GM04504 (cell line): ENCODE measurements around the gene OAS3.
A peak's percentile ranks its signal among the peaks of the same experiment; 100 is the strongest.
"Not testable (repeated sequence)": the region's sequence is repeated elsewhere in the genome, so short reads cannot be mapped to it uniquely, and the experiment has no call there.

Source experiments
- DNase-seq: peaks from one replicate; pipeline ENCODE4 v3.0.0-alpha.2; 2012; ENCODE audit warnings: low read depth

The OAS3 gene

GRCh38 chr12:112937741-112938719, at the start of gene OAS3:
TSS of gene OAS3 (plus strand) at chr12:112938474. CDS start at chr12:112938531, 57 bp downstream.
- peak; percentile 64 for DNase-seq

DNA sequence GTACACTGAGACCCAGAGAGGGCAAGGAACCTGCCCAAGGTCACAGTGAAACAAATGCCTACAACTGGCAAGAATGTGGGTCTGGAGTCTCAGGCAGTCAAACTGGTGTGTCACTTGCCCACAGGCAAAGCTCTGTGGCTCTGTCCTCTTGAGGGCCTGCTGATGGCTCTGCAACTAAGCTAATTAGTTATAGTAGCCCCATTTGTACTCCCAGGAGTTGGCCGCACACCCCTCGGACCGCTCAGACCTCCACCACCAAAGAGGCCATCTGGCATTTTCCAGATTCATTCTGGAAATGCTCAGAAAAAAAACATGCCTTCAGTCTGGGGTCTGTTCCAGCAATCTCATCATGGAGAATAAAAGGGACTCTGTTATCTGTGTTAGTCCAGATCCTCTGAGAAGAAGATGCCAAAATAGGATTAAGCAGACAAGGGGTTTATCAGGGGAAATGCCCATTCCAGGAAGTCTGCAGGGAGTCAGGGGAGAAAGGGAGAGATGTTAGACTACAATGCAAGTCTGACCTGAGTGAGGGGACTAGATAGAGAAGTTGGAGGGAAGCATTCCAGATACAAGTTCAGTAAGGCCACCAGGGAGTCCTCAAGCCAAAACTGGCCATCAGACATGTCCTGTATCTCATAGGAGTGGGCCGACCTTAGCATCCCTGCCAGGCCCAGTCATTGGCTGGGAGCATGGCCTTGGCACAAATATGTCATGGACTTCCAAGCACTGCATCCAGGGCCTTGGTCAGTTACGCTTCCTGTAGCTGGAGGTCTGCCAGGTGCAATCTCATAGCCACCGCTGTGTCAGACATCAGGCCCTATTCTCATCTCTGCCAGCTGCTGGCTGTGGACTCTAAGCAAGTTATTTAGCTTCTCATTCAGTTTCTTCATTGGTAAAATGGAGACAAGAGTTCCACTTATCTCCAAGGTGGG, 46.9 kb upstream of the OAS3 start:
- no peak for DNase-seq

DNA sequence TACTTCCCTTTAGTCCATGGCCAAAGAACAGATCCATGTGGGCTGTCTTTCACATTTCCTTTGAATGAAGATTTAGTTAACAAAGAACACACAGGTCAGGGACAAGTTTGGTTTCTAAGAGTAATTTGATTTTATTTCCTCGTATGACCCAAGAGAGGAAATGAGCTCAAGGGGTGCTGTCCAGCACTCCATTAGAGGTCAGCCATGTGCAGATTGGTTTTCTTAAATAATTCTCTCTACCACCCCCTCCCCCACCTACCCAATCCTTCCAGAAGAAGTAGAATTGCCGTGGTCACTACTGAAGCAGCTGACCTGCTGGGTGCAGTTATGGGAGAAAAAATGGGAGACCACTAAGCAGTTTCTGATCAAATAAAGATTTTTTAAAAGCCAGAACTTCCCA, 45.4 kb upstream of the OAS3 start:
- no peak for DNase-seq

- DNase-seq = no peak
These were observed 44.1 kb upstream of the OAS3 start for GRCh38 chr12:112894128-112894527.

DNA sequence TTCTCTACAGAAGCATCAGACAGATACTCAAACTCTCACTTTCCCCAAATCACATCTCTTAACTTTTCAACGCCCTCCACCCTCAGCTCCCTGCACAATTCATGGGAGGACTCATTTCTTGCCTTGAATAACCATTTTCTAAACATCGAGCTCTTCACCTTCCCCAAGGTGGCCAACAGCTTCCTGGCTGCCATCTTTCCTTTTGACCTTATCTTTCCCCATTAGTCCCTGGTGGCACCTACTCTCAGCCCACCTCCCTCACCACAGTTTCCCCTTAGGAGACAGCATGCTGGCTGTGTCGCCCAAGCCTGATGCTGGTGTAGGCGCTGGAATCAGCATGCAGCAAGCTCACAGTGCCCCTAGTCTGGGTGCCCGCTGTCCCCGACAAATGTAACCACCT, 39.9 kb upstream of the OAS3 start:
- no peak for DNase-seq

DNA sequence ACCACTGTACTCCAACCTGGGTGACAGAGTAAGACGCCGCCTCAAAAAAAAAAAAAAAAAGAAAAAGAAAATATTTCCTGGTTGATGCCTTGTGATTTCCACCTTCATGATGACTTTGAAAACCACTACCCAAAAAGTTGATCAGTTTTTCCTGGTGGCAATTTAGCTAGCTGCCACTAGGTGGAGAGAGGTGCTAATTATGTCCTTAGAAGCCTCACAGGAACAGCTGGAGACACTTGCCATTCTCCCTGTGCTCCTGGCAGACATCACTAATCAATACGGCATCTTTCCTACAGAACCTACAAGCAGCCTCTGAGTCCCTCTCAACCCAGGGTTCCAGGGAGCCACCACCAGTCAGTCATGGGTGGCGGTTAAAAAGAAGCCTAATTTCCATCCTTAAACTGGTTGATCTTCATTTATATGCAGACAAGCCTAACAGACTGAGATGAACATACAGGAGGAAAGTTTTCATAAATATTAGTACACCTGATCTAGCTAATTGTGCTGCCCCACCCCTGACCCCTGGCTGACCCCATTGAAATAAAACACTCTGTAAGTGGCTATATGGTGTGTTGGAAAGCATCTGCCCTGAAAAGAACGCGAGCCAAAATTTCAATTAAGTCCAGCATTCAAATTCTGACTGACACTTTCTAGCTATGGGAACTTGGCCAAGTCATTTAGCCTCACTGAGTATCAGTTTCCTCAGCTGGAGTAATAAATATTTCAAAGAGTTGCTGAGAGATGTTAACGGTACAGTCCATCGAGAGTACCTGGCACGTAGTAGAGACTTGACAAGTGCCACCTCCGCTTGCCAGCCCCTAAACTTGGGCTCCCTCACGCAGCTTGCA, 37.8 kb upstream of the OAS3 start:
- no peak for DNase-seq

DNA sequence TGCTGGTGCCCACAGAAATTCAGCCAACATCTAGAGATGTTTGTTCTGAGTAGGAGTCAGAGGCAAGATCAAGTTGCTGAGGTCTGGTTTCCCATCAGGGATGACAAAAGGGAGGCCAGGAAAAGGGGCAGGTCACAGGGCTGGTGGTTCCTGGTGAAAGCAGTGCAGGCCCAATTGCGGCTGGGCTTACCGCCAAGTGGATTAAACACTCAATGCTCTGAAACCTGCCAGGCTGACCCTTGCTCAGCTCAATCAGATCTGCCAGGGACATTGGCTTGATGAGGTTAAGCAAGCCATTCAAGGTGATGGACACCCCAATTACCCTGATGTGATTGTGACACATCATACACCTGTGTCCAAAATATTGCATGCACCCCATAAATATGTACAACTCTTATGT, 37.0 kb upstream of the OAS3 start:
- DNase-seq = no peak

GRCh38 chr12:112904571-112904970, 33.7 kb upstream of the OAS3 start:
- no peak for DNase-seq

- no peak for DNase-seq
These were observed 32.7 kb upstream of the OAS3 start for GRCh38 chr12:112905451-112906089.

DNA sequence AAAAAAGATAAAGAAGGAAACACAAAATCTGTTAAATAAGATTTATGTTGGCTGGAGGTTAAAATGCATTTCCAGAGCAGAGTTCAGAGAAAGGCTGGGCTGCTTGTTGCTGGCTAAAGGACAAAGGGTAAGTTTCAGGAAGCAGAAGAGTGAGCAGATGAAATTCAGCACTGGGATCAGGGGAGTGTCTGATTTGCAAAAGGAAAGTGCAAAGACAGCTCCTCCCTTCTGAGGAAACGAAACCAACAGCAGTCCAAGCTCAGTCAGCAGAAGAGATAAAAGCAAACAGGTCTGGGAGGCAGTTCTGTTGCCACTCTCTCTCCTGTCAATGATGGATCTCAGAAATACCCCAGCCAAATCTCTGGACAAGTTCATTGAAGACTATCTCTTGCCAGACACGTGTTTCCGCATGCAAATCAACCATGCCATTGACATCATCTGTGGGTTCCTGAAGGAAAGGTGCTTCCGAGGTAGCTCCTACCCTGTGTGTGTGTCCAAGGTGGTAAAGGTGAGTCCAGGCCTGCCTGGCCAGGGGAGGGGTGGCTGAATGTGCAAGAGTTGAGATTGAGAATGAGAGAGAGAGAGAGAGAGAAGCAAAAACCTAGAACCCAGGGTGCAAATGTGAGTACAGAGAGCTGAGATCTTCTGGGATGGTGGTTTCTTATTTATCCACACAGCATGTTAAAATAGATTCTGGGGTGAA, 31.4 kb upstream of the OAS3 start, which contains the start of gene OAS1:
Gene OAS1, plus strand, starts transcription at position 251 of the 703 bp plus-strand sequence. Its CDS starts 78 bp downstream, at position 329.
- DNase-seq = no peak

GRCh38 chr12:112907415-112908157, 30.7 kb upstream of the OAS3 start:
- no peak for DNase-seq

- DNase-seq = no peak
These were observed 29.7 kb upstream of the OAS3 start for GRCh38 chr12:112908548-112908947.

- DNase-seq = no peak
These were observed 28.6 kb upstream of the OAS3 start for GRCh38 chr12:112909693-112910092.

DNA sequence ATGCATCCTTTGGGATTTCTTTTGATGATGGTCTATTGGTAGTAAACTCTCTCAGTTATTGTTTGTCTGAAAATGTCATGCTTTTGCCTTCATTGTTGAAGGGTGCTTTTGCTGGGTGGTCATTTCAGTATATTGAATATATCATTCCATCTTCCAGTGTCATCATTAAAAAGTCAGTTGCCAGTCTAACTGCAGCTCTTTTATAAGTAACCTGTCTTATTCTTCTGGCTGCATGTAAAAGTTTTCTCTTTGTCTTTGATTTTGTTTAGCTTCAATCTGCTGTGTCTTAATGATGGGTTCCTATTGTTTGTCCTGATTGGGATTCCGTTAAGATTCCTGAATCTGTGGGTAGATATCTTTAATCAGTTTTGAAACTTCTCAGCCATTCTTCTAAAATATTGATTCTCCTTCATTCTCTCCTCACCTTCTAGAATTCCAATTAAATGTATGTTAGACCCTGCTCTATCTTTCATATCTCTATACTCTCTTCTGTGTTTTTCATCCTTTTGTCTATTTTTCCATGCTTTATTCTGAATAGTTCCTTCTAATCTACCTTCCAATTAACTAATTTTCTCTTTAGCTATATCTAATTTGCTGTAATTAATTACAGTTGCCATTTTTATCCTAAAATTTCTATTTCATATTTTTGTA, 25.1 kb upstream of the OAS3 start:
- DNase-seq = no peak

GRCh38 chr12:112913888-112914287, 24.4 kb upstream of the OAS3 start:
- not testable (repeated sequence) for DNase-seq

DNA sequence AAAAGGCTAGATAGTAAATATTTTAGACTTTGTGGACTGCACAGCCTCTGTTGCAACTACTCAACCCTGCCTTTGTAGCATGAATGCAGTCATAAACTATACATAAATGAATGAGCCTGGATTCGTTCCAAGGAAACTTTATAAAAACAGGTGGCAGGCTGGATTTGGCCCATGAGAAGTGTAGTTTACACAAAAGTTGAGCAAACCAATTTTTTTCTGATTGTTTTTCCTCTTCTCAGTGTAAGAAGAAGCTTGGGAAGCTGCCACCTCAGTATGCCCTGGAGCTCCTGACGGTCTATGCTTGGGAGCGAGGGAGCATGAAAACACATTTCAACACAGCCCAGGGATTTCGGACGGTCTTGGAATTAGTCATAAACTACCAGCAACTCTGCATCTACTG, 22.0 kb upstream of the OAS3 start:
- DNase-seq = no peak

DNA sequence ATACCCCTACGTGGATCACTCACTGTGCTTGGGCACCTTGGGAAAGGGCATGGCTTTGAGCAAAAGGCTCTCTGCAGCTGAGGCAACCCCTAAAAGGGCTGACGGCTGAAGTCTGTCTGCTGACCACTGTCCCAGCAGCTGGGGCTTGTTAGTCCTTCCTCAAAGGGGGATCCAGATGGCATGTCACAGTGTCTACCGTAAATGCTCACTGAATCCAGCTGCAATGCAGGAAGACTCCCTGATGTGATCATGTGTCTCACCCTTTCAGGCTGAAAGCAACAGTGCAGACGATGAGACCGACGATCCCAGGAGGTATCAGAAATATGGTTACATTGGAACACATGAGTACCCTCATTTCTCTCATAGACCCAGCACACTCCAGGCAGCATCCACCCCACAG, 19.2 kb upstream of the OAS3 start:
- no peak for DNase-seq

DNA sequence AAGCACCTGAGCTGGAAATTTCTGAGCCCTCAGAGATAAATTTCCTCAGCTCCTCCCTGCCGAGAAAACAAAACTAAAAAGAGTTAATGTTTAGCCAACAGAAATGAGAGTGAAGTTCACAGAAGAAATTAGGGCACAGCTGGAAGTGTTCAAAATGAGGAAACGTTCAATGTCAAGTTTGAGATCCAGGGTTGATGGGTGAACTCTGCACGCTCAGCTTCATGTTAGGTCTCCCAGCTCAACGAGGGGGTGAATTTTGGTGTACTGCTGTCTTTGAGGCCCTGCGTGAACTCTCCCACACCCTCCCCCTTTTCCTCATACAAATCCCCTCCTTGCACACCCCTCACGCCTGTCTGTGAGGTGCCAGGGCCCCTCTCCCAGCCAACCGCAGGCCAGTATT, 13.3 kb upstream of the OAS3 start:
- DNase-seq = no peak

GRCh38 chr12:112926416-112927033, 11.7 kb upstream of the OAS3 start:
- not testable (repeated sequence) for DNase-seq
